ENCODE data around the gene OGFOD3. TPM values are rescaled to one million over a fixed set of nuclear protein-coding genes. Genes with fewer than 3 reads are reported as not detected.
"Not testable (repeated sequence)": the region's sequence is repeated elsewhere in the genome, so short reads cannot be mapped to it uniquely, and the experiment has no call there.

OGFOD3 gene
- total RNA-seq, 2 experiments from 2014 or later, result 24.4 to 27.4 TPM

DNA sequence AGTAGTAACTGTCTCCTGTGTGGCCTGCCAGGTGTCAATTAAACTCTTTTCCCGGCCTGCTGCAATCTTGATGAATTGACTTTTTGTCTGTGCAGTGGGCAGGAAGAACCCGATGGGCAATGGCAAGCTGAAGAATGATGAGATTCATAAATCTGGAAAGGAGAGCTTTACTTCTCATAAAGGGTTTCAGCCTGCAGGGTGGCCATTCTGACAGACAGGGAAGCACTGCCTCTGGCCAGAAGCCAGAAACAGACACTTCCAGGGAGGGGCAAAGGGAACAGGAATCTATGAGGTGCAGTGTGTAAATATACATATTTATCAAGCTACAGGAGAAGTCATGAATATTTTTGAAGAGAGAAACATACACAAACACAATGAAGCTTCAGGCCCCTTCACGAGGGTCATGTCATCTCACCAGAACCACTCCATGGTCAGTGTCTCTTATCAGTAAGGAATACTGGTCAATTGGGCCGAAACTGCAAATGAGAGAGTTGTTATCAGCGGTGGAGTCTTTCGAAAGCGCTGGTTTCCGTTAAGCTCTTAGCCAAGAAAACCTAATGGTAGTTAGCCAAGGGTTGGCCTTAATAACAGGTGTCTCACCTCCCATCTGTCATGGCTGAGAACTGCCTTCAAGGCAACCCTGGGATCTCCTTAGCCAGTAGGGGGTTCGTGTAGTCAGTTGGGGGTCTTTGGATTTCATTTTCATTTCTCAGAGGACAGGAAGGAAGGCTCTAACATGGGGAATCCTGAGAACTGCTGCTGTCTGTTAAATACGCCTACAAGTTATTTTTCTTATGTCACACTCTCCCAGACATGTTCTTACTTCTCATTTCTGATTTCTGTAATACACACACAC lies 38.9 kb upstream of the OGFOD3 start:
- Mint-ChIP-seq H3K9me3 (no peaks in the 10 kb centered on the region), H3K4me3 (peak overlapping the region; percentile 79), H3K36me3 (peaks cover 21% of the 10 kb centered on the region), H3K4me1 (peaks cover 30% of the 10 kb centered on the region), H3K27me3 (no peaks in the 10 kb centered on the region), H3K27ac (peak overlapping the region; percentile 95)
- ATAC-seq (ENCODE audit: low read depth), result no peak
- POLR2A ChIA-PET, result interaction anchor here (0.5 to 1.7 kb wide), 10 partner anchors 8 to 160 kb away, joined by 3 to 17 read pairs (median 4); partner anchors contain the start of gene CD7
- no peak for DNase-seq

DNA sequence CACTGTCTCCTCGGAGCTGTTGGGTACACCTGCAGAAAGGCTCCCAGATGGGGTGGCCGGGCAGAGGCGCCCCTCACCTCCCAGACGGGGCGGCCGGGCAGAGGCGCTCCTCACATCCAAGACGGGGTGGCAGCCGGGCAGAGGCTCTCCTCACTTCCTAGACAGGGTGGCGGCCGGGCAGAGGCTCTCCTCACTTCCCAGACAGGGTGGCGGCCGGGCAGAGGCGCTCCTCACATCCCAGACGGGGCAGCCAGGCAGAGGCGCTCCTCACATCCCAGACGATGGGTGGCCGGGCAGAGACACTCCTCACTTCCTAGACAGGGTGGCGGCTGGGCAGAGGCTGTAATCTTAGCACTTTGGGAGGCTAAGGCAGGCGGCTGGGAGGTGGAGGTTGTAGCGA lies 35.3 kb upstream of the OGFOD3 start:
- H3K27me3 Mint-ChIP-seq; H3K9me3 Mint-ChIP-seq; DNase-seq; ATAC-seq (ENCODE audit: low read depth); POLR2A ChIA-PET; H3K4me3 Mint-ChIP-seq; H3K27ac Mint-ChIP-seq: not testable (repeated sequence)
- Mint-ChIP-seq H3K4me1 (peaks cover 37% of the 10 kb centered on the region), H3K36me3 (peaks cover 19% of the 10 kb centered on the region)

DNA sequence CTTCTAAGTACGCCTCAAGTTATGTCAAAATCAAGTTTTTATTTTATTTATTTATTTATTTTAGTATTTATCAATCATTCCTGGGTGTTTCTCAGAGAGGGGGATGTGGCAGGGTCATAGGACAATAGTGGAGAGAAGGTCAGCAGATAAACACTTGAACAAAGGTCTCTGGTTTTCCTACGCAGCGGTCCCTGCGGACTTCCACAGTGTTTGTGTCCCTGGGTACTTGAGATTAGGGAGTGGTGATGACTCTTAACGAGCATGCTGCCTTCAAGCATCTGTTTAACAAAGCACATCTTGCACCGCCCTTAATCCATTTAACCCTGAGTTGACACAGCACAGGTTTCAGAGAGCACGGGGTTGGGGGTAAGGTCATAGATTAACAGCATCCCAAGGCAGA lies 34.8 kb upstream of the OGFOD3 start:
- H3K27ac Mint-ChIP-seq, POLR2A ChIA-PET, H3K9me3 Mint-ChIP-seq: not testable (repeated sequence)

DNA sequence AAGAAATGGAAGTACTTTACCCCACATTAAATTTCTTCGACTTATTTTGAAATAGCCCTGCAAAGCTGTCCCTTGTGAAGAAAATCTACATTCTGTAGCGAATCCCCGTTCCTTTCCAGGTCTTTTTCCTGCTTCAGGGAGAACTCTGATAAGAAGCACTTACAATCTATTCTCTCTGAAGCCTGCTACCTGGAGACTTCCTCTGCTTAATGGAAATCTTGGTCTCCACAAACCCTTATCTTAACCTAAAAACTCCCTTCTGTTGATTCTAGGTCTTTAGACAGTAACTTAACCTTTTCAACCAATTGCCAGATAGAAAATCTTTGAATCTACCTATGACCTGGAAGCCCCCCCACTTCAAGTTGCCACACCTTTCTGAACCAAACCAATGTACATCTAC lies 33.8 kb upstream of the OGFOD3 start:
- ATAC-seq (ENCODE audit: low read depth), result no peak
- no peaks in the 10 kb centered on the region for H3K27me3 Mint-ChIP-seq
- DNase-seq, result no peak
- POLR2A ChIA-PET, result no interaction called here
- H3K9me3 Mint-ChIP-seq, result no peaks in the 10 kb centered on the region
- H3K4me3 Mint-ChIP-seq, result peak overlapping the region; percentile 96
- H3K4me1 Mint-ChIP-seq, result peaks cover 32% of the 10 kb centered on the region
- H3K27ac Mint-ChIP-seq, result peak overlapping the region; percentile 97
- H3K36me3 Mint-ChIP-seq, result peaks cover 21% of the 10 kb centered on the region

More for the DNA sequence above, 34.8 kb upstream of the OGFOD3 start:
- Mint-ChIP-seq H3K36me3 (peaks cover 19% of the 10 kb centered on the region), H3K4me1 (peaks cover 37% of the 10 kb centered on the region)
- H3K4me3 Mint-ChIP-seq; ATAC-seq (ENCODE audit: low read depth); DNase-seq; H3K27me3 Mint-ChIP-seq: not testable (repeated sequence)

DNA sequence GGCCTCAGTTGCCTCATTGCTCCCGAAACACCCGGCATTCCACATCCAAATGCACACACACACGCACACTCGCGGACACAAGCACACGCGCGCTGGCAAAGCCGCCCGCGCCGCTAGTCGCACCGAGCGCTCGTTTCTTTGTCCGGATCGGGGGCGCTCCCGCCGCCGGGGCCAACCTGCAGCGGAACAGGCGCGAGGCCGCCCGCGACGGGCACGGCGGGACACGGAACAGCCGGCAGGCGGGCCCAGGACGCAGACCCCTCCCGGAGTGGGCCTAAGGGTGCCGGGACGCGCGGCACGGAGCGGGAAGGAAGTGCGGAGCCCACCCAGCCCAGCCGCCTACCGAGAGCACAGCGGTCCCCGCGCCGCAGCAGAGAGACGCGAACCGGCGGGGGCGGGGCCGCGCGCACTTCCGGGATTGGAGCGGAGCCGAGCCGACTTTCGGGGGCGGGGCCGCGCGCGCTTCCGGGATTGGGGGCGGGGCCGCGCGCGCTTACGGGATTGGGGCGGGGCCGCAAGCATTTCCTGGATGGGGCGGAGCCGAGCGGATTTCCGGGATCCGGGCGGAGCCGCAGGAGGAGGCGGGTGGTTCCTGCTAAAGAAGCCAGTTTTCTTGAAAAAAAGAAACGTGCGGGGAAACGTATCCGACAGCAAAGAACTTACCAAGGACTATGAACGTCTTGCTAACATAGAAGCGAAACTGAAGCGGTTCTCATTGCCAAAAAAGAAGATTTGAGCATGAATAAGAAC lies 32.1 kb upstream of the OGFOD3 start, which contains the start of gene CYBC1:
Gene CYBC1, minus strand, starts transcription at position 396 of the 750 bp plus-strand sequence. CDS start 1,498 bp downstream, outside the sequence.
- Mint-ChIP-seq H3K4me3 (peak within 1 kb of the TSS; percentile 96), H3K27me3 (no peaks in the 10 kb centered on the region), H3K27ac (peak within 1 kb of the TSS; percentile 97), H3K9me3 (no peaks in the 10 kb centered on the region), H3K36me3 (peaks cover 18% of the 10 kb centered on the region), H3K4me1 (peaks cover 27% of the 10 kb centered on the region)
- peak; percentile 74 for ATAC-seq (ENCODE audit: low read depth)
- peak; percentile 98 for DNase-seq
- POLR2A ChIA-PET, result interaction anchor here (0.7 to 2.3 kb wide), 8 partner anchors 7 to 99 kb away, joined by 3 to 28 read pairs (median 6); partner anchors contain the start of genes FOXK2, HEXD, NARF and OGFOD3

DNA sequence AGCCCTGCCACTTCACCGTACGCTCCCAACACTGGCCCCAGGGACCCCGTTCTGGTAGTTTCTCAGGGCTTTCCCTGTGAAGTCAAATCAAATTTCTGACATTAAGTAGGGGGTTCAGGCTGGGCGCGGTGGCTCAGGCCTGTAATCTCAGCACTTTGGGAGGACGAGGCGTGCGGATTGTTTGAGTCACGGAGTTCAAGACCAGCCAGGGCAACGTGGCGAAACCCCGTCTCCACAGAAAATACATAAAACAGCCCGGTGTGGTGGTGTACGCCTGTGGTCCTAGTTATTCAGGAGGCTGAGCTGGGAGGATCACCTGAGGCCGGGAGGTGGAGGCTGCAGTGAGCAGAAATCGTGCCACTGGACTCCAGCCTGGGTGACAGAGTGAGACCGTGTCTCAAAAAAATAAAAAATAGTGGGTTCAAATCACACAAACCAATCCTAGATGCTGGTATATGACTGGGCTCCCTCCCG lies 31.5 kb upstream of the OGFOD3 start:
- Mint-ChIP-seq H3K4me1 (peaks cover 27% of the 10 kb centered on the region), H3K27me3 (no peaks in the 10 kb centered on the region), H3K36me3 (peaks cover 16% of the 10 kb centered on the region), H3K4me3 (peak overlapping the region; percentile 96), H3K27ac (peak overlapping the region; percentile 97), H3K9me3 (no peaks in the 10 kb centered on the region)
- POLR2A ChIA-PET, result interaction anchor here (0.7 to 2.3 kb wide), 13 partner anchors 8 to 152 kb away, joined by 3 to 28 read pairs (median 6); partner anchors contain the start of genes FOXK2, HEXD, NARF and OGFOD3
- DNase-seq, result no peak
- ATAC-seq (ENCODE audit: low read depth), result peak; percentile 2

DNA sequence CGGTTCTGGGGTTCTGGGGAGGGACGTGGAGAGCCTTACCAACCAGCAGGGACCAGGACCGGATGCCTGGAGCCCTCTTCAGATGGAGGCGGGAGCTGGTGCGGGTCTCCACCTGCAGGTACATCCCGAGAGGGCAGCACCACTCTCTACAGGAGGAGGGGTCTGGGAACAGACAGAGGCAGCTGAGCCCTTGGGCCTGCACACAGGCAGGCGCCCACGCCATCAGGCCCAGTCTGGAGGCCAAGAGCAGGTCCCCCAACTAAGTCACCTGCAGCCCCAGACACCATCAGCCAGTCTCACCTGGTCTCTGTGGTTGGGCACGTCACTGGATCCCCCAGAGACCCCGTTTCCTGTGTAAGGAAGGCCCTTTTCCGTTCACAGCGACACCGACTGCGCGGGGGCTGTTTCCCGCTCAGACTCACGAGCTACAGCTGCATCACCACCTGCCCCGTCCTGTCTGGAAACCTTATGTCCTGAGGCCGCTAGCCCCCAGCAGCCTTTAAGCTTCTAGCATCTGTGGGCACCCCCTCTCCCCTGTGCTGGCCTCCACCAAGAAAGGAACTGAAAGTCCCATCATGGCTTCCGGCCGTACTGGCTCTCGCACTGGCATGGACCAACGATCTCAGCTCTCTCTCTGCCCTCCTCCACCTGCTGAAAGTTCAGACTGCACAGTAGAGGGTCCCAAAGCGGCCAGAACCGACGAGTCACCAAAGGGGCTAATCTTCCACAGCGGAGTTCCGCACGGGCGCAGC lies 30.9 kb upstream of the OGFOD3 start:
- Mint-ChIP-seq H3K4me1 (peaks cover 27% of the 10 kb centered on the region), H3K36me3 (peaks cover 15% of the 10 kb centered on the region), H3K27ac (peak overlapping the region; percentile 97), H3K4me3 (peak overlapping the region; percentile 96), H3K27me3 (no peaks in the 10 kb centered on the region), H3K9me3 (no peaks in the 10 kb centered on the region)
- POLR2A ChIA-PET, result interaction anchor here (0.7 to 2.3 kb wide), 15 partner anchors 9 to 151 kb away, joined by 3 to 28 read pairs (median 5); partner anchors contain the start of genes FOXK2, HEXD, NARF and OGFOD3
- peak; percentile 77 for DNase-seq
- peak; percentile 65 for ATAC-seq (ENCODE audit: low read depth)

DNA sequence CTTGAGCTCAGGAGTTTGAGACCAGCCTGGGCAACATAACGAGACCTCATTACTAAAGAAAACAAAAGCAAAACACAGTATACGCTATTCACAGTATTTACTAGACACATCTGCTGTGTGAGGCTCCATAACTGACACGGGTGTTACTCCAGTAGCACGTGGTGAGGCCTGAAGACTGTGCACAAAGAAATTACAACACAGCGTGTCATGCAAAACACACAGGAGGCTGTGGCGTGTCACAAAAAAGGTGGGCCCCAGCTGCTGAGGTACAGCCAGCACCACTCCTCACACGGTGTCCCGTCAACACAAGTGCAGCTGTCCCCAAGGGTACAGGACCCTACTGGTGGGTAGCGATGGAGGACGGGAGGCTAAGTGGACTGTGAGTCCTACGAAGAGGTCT lies 29.5 kb upstream of the OGFOD3 start:
- H3K9me3 Mint-ChIP-seq, result no peaks in the 10 kb centered on the region
- H3K27me3 Mint-ChIP-seq, result no peaks in the 10 kb centered on the region
- ATAC-seq (ENCODE audit: low read depth), result no peak
- H3K4me1 Mint-ChIP-seq, result peaks cover 27% of the 10 kb centered on the region
- no peak for DNase-seq
- POLR2A ChIA-PET, result interaction anchor here (0.7 to 1.1 kb wide), 3 partner anchors 10 to 19 kb away, joined by 3 to 5 read pairs (median 4); partner anchors contain the start of gene NARF
- peak overlapping the region; percentile 58 for H3K4me3 Mint-ChIP-seq
- H3K36me3 Mint-ChIP-seq, result peaks cover 13% of the 10 kb centered on the region
- H3K27ac Mint-ChIP-seq, result peak overlapping the region; percentile 75

DNA sequence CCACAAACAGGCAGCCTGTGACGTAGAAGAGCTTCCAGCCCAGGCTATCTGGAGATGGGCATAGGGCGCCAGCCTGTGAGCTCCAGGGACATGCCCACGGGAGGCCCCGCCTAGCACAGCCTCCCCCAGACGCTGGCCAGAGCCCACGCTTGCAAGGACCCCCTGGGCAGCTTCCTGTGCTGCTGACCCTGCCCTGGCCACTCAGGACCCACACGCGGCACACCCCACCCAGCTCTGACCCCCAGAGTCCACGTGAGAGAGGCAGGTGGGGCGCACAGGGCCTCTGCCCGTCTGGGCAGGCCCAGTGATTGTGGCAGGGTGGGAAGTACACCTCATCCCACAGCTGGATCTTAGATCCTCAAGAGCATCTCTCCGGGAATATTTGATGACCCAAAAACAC lies 28.3 kb upstream of the OGFOD3 start:
- no peak for ATAC-seq (ENCODE audit: low read depth)
- POLR2A ChIA-PET, result interaction anchor here (1.3 kb wide), 1 partner anchor 11 kb away, joined by 4 read pairs; no protein-coding TSS in a partner anchor
- H3K9me3 Mint-ChIP-seq, result no peaks in the 10 kb centered on the region
- peak overlapping the region; percentile 44 for H3K4me3 Mint-ChIP-seq
- no peaks in the 10 kb centered on the region for H3K27me3 Mint-ChIP-seq
- H3K27ac Mint-ChIP-seq, result no peak overlapping the region
- H3K4me1 Mint-ChIP-seq, result peaks cover 18% of the 10 kb centered on the region
- peaks cover 13% of the 10 kb centered on the region for H3K36me3 Mint-ChIP-seq
- no peak for DNase-seq

DNA sequence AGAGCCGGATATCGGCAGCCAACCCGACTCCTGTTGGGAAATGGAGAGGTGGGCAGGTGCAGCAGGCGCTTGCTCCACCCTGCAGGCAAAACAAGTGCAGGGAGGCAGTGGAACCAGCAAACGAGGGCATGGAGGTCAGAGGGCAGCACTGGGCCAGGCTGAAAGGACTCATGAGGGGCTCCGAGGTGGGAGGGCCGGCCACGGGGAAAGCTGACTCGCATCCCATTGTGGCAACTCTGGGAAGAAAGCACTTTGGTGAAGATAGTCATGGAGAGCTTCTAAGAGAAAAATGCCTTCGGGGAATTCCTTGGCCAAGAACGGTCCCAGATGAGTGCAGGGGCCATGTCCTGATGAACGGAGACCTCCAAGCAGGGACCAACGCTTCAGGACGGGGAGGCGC lies 27.7 kb upstream of the OGFOD3 start:
- peaks cover 13% of the 10 kb centered on the region for H3K36me3 Mint-ChIP-seq
- ATAC-seq (ENCODE audit: low read depth) (no peak), DNase-seq (no peak)
- no peaks in the 10 kb centered on the region for H3K27me3 Mint-ChIP-seq
- peak overlapping the region; percentile 34 for H3K27ac Mint-ChIP-seq
- H3K4me3 Mint-ChIP-seq, result no peak overlapping the region
- H3K9me3 Mint-ChIP-seq, result no peaks in the 10 kb centered on the region
- POLR2A ChIA-PET, result interaction anchor here (1.3 kb wide), 1 partner anchor 10 kb away, joined by 4 read pairs; no protein-coding TSS in a partner anchor
- H3K4me1 Mint-ChIP-seq, result peaks cover 13% of the 10 kb centered on the region

DNA sequence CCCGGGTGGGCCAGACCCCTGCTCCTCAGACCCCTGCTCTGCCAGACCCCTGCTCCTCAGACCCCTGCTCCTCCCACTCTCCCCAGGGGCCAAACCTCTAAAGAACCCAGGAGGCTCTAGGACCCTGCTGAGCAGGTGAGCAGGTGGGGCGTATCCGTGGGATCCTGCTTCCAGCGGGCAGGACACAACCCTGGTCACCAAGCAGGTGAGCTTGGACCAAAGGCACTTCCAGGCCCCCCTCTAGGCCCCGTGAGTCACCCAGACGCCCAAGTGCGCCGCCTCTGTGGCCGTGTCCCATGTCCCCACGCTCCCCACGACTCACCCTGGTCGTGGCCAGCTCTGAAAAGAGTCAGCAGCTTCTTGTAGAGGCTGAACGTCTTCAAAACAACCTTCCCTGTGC lies 27.2 kb upstream of the OGFOD3 start:
- Mint-ChIP-seq H3K36me3 (peaks cover 13% of the 10 kb centered on the region), H3K4me3 (no peak overlapping the region), H3K27ac (no peak overlapping the region), H3K9me3 (no peaks in the 10 kb centered on the region), H3K4me1 (peaks cover 11% of the 10 kb centered on the region), H3K27me3 (no peaks in the 10 kb centered on the region)
- ATAC-seq (ENCODE audit: low read depth) (no peak), DNase-seq (no peak)
- POLR2A ChIA-PET, result interaction anchor here (1.3 kb wide), 1 partner anchor 10 kb away, joined by 4 read pairs; no protein-coding TSS in a partner anchor

DNA sequence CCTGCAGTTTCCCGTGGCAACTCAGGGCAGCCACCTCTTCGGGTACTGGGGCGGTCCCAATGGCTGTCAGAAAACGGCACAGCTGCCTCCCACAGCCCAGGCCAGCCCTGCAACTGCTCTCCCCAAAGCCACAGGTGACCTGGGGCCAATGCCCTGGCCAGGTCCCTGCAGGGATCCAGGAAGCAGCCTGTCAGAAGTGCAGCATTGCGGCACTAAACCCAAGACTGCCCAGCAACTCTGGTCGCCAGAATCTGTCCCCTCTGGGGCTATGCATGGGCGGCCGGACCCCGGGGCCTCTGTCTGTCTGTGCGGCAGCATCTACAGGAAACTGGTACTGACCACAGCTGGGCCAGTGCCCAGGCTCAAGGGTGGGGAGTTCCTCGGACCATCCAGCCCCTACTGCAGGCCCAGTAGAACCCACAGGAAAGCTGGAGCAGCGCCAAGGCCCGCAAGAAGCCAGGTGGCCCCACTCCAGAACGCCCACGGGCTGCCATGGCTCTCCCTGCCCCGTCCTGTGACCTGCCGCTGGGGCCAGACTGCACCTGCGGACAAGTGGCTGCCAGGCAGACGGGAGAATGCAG lies 26.6 kb upstream of the OGFOD3 start:
- Mint-ChIP-seq H3K27ac (no peak overlapping the region), H3K9me3 (no peaks in the 10 kb centered on the region), H3K36me3 (peaks cover 13% of the 10 kb centered on the region), H3K4me3 (no peak overlapping the region), H3K27me3 (no peaks in the 10 kb centered on the region), H3K4me1 (peaks cover 11% of the 10 kb centered on the region)
- POLR2A ChIA-PET, result no interaction called here
- ATAC-seq (ENCODE audit: low read depth), result no peak
- no peak for DNase-seq

All from activated naive CD8-positive, alpha-beta T cell treated with anti-CD3 and anti-CD28 coated beads, Interleukin-2, amount 10 ng/mL, durations not matched to agents 7 days and 5 days (primary cell).